Activated CD4-positive, alpha-beta T cell treated with anti-CD3 and anti-CD28 coated beads, Interleukin-2, amount 50 U/mL, for 1 hour (primary cell): ENCODE results near the gene MTMR11.
A peak's percentile ranks its signal among the peaks of the same experiment; 100 is the strongest.
"Not testable (repeated sequence)": the region's sequence is repeated elsewhere in the genome, so short reads cannot be mapped to it uniquely, and the experiment has no call there.

Experiments used
- DNase-seq: peaks from one replicate; pipeline ENCODE4 v3.0.0-alpha.2; 2020

The MTMR11 gene

GRCh38 chr1:149899460-149900284 is 37.0 kb downstream of the MTMR11 start, which contains the start of gene BOLA1:
TSS of gene BOLA1 (plus strand) at chr1:149899568. CDS start at chr1:149900060, 492 bp downstream.
- peak; percentile 77 for DNase-seq

- no peak for DNase-seq
Measured at GRCh38 chr1:149896575-149896974, 40.1 kb downstream of the MTMR11 start.

- DNase-seq = no peak
Measured at GRCh38 chr1:149888999-149889289, 47.7 kb downstream of the MTMR11 start.

- peak; percentile 64 for DNase-seq
Measured at GRCh38 chr1:149888247-149888998, 48.3 kb downstream of the MTMR11 start.

GRCh38 chr1:149887456-149888246 is 49.0 kb downstream of the MTMR11 start:
- peak; percentile 58 for DNase-seq

GRCh38 chr1:149887196-149887455 is 49.6 kb downstream of the MTMR11 start:
- not testable (repeated sequence) for DNase-seq

- DNase-seq = peak; percentile 73
Measured at GRCh38 chr1:149886396-149887195, 50.1 kb downstream of the MTMR11 start.

GRCh38 chr1:149886121-149886395 is 50.6 kb downstream of the MTMR11 start:
- not testable (repeated sequence) for DNase-seq

- peak; percentile 57 for DNase-seq
Measured at GRCh38 chr1:149885339-149886120, 51.1 kb downstream of the MTMR11 start.

- DNase-seq = no peak
Measured at GRCh38 chr1:149884433-149885338, 52.0 kb downstream of the MTMR11 start.

GRCh38 chr1:149883598-149884247 is 53.0 kb downstream of the MTMR11 start:
- no peak for DNase-seq

- no peak for DNase-seq
Measured at GRCh38 chr1:149881876-149882275, 54.8 kb downstream of the MTMR11 start.

- DNase-seq = no peak
Measured at GRCh38 chr1:149879556-149879955, 57.1 kb downstream of the MTMR11 start.
